GM18511 (cell line): ENCODE results near the gene GRAMD4.

ENCODE experiments used
- ATAC-seq: cut with Tn5 transposase; IDR thresholded peaks from one replicate; pipeline ENCODE4 v1.9.1; 2021; ENCODE audit warnings: mild to moderate bottlenecking, moderate library complexity; ENCODE audit not compliant: unreplicated experiment

The GRAMD4 gene

DNA sequence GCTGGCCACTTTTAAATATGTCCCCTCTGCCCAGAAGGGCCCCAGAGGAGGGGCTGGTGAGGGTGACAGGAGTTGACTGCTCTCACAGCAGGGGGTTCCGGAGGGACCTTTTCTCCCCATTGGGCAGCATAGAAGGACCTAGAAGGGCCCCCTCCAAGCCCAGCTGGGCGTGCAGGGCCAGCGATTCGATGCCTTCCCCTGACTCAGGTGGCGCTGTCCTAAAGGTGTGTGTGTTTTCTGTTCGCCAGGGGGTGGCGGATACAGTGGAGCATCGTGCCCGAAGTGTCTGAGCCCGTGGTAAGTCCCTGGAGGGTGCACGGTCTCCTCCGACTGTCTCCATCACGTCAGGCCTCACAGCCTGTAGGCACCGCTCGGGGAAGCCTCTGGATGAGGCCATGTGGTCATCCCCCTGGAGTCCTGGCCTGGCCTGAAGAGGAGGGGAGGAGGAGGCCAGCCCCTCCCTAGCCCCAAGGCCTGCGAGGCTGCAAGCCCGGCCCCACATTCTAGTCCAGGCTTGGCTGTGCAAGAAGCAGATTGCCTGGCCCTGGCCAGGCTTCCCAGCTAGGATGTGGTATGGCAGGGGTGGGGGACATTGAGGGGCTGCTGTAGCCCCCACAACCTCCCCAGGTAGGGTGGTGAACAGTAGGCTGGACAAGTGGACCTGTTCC lies 46.5 kb downstream of the GRAMD4 start:
- ATAC-seq, result no peak

DNA sequence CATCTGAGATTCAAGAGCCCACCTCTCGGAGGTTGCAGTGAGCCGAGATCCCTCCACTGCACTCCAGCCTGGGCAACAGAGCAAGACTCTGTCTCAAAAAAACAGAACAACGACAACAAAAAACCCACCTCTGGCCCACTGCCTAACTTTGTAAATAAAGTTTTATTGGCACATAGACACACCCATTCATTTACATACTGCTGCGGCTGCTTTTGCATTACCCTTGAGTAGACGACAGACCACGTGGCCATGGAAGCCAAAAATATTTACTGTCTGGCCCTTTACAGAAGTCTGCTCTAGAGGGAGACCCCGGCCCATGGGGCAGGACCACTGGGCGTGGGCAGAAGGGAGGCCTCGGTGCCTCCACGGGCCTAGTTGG lies 47.0 kb downstream of the GRAMD4 start:
- no peak for ATAC-seq

DNA sequence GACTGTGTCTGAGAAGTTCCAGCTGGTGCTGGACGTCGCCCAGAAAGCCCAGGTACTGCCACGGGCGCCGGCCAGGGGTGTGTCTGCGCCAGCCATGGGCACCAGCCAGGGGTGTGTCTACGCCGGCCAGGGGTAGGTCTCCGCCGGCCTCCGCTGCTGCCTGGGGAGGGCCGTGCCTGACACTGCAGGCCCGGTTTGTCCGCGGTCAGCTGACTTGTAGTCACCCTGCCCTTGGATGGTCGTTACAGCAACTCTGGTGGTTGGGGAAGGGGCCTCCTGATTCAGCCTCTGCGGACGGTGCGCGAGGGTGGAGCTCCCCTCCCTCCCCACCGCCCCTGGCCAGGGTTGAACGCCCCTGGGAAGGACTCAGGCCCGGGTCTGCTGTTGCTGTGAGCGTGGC lies 47.9 kb downstream of the GRAMD4 start:
- no peak for ATAC-seq

DNA sequence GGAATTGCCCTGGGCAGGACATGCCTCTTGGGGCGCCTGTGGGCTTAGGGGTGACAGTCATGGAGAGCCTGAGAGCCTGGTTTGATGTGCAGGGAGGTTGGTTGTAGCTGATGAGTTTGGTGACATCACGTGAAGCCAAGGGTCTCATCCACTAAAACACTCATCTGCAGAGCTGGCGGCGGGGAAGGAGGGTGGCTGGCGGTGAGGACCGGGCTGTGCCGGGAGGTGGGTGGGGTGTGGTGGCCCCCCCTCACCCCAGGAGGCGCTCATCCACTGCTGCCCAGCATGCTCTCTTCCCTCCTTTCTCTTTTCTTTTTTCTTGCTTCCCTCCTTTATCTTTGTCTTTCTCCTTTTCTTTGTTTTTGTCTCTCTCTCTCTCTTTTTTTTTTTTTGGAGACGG lies 49.0 kb downstream of the GRAMD4 start:
- ATAC-seq, result no peak

DNA sequence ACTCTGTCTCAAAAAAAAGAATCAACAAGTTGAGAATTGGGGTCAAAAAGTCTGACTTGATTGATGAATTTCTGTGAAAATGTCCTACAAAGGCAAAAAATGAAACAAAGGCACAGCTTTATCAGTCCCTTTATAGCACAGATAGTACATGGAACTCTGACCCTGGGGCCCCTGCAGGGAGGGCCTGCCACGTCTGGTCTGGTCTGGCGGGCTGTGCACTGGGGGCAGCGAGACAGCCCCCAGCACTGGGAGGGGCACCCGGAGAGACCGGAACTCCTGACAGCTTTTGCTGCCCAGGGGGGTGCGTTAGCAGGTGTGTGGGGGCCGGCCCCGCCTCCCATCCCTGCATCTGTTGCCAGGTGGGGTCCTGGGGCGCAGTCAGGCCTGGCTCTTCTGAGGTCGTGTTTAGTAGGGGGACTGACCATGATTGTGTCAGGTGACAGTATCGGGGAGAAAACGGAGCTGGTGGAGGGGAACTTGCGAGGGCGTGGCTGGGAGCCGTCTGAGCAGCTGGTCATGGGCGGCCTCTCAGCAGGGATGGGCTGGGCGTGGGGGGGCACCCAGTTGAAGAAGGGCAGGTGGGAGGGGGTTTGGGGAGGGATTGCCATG lies 51.7 kb downstream of the GRAMD4 start:
- no peak for ATAC-seq

DNA sequence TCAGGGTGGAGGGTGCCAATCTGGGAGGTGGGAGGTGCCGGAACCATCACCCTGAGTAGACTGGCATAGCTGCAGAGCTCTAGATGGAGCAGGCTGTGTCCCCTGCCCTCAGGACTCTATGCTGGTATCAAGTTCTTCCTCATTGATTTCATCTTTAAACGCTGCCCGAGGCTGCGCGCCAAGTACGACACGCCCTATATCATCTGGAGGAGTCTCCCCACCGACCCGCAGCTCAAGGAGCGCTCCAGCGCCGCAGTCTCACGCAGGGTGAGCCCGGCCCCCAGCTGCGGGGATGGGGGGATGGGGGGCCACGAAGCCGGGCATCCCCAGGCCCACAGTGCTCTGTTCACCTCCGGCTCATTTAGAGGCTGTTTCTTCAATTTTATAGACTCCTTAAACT lies 52.5 kb downstream of the GRAMD4 start:
- ATAC-seq, result no peak

DNA sequence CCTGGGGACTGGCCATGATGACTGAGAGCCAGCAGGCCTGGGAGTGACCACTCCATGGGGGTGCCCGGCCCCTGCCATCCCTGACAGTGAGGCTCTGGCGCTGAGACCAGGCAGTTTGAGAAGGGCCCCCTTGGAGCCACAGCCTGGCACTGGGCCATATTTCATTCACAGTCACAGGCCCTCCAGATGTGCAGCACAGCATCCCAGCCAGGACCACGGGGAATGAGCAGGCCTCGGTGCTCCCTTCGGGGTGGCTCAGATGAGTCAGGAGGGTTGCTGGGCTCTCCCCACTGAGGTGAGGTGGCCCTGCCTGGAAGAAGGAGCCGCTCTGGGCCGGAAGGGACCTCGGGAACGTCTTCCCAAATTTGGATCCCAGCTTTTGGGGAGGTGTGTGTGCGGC lies 53.0 kb downstream of the GRAMD4 start:
- no peak for ATAC-seq

DNA sequence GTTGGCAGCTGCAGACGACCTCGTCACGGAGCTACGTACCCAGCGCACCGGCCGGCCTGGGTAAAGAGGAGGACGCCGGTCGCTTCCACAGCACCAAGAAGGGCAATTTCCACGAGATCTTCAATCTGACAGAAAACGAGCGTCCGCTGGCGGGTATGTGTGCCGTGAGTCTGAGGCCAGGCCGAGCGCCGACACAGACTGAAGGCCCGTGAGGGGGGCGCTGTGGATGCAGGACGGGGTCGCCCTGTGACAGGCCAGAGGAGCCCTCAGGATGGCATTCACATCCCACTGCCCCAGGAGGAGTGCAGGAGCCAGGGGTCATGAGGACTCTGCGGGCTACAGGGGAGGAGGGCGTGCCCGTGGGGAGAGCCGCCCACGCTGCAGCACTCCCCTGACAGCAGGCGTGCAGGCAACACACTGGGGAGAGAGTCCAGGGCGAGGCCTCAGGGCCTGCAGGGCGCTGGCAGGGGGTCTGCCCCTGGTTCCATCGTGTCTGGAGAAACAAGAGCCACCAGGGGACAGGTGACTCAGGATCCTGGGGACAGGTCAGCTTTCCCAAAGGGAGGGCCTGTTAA lies 53.6 kb downstream of the GRAMD4 start:
- no peak for ATAC-seq

DNA sequence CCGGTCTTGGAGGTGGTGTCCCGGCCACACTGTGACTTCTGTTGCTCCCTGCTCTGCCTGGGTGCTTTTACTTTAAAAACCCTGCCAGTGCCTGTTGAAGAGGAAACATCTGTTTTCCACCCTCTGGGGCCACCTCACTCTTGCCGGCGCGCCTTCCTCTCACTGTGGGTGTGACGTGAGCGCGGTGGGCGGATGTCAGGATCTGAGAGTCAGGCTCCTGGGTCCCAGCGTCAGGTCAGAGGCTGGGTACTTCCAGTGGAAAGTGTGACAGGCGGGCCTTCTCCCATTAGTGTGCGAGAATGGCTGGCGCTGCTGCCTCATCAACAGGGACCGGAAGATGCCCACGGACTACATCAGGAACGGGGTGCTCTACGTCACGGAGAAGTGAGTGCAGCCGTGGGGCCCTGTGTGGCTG lies 54.2 kb downstream of the GRAMD4 start:
- ATAC-seq, result no peak

DNA sequence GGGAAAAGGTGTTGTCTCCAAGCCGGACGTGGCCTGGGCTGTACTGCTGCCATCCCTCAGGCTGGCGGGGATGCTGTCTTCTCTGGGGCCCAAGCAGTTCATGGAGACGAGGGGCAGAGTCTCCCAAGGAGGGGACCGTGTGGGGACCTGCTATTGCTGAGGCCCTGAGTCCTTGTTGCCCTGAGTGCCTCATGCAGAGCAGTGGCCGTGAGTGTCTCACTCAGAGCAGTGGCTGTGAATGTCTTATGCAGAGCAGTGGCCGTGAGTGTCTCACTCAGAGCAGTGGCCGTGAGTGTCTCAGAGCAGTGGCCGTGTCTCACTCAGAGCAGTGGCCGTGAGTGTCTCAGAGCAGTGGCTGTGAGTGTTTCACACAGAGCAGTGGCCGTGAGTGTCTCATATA lies 54.7 kb downstream of the GRAMD4 start:
- ATAC-seq, result no peak

DNA sequence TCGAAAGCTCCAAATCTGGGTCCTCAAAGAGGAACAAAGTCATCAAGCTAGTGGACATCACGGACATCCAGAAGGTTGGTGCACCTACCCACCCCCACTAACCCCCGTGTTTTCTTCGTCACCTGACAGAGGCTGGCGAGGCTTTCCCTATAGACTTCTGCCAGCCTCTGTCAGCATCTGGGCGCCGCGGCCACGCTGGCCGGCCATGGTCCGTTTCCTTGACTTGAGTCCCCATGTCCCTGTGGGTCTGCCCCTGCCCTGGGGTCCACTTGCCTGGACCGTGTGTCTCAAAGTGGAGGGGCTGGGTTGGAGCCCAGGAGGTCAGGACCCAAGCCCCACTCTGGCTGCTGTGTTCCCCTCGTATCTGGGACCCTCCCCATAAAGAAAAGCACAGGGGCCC lies 55.3 kb downstream of the GRAMD4 start:
- no peak for ATAC-seq

DNA sequence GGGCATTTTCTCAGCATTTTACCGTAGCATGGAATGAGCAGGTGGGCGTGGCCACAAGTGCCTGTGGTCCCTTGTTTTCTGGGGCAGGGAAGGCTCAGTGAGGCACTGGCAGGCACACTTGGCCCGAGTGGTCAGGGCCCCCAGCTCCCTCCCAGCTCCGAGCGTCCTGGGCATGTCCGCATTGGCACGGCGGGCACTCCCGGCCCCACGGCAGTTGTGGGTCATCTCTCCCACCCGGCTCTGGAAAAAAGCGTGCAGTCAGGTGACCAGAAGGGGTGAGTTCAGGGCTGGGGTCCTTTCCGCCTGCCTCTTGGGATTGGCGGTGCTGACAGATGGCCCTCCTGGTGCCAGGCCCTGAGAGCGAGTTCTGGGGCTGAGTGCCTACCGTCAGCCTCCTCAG lies 55.8 kb downstream of the GRAMD4 start:
- ATAC-seq, result no peak

DNA sequence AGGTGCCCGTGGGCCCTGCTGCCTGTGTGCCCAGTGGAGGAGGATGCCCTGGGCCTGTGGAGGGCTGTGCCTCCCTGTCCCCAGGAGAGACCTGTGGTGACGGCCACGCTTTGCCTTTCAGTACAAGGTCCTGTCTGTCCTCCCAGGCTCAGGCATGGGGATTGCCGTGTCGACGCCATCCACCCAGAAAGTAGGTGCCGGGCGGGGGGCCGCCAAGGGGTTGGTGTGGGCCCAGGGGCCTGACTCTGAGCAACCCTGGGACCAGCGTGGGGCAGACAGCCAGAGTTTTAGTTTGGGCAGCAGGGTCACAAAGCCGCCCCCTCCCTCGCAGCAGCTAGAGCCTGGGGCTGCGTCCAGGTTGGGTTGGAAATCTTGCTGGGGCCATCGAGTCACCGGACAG lies 56.3 kb downstream of the GRAMD4 start:
- ATAC-seq, result no peak

DNA sequence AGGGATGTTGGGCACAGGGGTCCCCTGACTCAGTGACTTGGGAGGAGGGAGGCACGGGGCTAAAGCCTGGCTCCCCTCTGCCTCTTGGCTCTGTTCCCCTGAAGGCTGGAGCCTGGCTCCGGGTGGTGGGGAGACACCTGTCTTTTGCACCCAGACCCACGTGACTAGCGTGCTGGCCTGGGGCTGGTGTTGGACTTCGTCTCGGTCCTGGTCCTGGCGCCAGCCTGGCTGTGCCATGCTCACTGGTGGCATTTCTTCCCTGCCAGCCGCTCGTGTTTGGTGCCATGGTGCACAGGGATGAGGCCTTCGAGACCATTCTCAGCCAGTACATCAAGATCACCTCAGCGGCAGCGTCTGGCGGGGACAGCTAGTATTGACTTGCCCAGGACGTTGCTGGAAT lies 56.7 kb downstream of the GRAMD4 start:
- no peak for ATAC-seq

DNA sequence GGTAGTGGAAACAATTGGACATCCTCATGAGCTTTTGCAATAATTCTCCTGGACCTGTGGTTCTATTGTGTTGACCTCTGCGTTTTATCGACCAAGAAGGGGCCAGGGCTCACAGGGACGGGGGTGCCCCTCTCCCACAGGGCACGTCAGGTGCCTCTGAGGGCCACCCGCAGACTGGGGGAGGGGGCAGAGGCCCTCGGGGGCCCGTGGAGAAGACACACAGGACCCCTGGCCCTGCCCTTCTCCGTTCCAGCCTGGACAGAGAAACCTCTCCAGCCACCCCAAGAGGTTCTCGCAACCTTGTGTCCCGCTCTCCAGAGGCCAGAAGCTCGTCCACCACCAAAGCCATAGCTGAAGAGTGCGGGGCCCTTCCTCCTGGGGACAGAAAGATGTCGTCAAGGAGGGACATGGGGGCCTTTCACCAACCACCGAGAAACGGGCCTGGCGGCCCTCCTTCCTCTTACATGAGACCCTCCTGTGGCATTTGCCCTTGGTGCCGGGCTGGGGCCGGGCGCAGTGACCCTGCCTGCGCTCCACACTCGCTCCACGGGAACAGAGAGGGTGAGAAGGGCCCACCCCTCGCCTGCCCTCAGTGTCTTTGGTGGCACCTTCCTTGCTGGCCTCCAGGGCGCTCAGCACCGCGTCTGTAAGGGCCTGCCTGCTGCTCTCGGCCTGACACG lies 57.3 kb downstream of the GRAMD4 start:
- ATAC-seq, result no peak

DNA sequence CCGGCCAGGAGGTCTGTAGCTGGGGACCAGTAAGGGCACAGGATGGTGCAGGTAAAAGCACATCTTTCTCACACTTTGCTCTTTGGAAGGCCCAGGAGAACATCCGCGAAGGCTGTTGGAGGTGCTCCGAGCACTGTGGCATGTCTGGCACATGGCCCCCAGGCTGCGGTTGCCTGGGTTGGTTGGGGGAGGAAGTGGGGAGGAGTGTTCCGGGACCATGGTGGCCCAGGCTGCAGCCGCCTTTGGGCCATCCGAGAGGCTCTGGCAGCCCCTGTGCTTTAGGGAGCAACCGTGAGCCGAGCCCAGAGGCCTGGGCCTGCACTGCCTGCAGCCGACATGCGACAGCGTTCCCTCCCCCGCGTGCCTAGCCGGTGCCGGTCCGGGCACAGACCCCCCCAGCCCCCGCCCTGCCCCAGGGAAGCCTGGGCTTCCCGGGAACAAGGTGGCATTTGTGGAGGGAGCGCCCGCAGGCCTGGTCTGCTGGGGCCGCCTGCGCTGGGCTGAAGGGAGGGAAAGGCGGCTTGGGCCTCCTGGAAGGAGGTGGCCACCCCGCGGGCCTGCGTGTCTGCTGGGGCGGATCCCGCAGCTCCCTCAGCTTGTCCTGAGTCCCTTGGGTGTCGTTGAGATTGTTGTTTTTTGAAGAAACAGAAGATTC lies 57.9 kb downstream of the GRAMD4 start:
- ATAC-seq, result no peak

DNA sequence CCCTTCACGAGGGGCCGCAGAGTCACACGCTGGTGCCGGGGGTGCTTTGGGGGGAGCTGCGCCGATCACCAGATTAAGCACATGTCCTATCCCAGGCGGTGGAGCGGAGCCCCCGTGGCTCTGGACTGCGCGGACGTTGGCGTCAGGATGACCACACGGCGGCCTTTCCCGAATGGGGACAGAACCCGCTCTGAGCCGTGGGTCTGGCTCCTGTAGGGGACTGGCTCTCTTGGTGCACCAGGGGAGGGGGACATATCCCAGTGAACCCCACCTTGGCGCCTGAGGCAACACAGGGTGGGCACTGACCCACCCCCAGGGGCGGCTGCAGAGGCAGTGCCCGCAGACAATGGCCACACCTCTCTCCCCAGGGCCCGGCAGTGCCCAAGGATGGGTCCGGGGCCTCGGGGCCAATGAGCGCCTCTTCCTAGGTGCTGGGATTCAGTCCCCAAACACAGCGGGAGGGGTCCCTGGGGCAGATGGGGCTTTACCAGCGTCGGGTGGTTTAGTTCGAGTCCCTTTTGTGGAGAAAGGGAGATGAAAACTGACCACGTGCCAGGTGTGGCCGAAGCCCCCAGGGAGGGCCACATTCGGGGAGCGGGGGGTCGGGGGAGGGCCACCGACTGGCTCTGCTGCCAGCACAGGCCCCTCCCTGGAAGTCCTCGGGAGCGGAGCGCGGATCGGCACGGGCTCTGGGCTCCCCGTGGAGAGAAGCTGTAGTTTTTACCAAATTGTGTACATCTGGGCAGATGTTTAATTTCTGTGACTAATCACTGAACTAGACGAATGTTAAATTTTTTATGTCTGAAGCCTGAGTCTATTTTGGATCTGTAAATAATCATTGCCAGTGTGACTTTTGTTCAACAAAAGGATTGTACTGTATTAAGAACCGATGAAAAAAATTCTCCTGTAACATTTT lies 58.9 kb downstream of the GRAMD4 start:
- no peak for ATAC-seq

DNA sequence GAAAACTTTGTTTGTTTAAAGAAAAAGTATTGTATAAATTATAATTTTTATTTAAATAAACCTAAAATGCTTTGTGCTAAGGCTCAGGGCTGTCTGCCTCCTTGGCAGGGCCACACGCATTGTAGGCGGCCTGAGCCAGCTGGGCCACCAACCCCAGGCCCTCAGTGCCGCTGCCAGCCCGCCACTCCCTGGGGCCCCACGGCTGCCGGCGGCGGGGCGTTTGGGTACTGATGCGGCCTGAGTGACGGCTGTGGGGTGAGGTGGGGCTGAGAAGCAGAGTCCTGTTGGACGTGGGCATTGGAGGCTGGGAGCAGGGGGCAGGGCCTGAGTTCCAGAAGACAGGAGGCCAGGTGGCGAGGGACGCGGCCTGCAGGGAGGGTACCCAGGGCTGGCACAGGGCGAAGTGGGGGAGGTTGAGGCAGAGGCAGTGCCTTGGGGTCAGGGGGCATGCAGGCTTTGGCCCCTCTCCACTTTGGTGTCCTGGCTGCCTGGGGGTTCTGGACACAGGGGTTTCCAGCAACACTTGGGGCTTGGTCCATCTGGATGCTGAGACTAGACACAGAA lies 59.6 kb downstream of the GRAMD4 start:
- no peak for ATAC-seq

DNA sequence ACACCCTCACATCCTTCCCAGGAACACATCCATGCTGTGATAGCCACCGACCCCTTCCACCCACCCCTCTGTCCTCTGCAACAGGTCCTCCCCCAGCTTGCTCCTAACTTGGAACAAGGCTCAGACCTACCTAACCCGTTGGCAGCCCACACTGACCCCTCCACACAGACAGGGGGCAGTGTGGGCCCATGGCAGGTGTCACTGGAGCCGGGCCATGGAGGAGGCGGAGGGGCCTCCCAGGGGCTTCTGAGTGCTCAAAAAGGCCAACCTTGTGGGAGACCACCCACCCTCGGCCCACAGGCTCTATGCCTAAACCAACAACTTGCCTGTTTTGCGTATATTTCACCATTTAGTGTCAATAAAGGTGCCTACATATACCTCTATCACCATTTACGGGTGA lies 60.8 kb downstream of the GRAMD4 start:
- no peak for ATAC-seq

DNA sequence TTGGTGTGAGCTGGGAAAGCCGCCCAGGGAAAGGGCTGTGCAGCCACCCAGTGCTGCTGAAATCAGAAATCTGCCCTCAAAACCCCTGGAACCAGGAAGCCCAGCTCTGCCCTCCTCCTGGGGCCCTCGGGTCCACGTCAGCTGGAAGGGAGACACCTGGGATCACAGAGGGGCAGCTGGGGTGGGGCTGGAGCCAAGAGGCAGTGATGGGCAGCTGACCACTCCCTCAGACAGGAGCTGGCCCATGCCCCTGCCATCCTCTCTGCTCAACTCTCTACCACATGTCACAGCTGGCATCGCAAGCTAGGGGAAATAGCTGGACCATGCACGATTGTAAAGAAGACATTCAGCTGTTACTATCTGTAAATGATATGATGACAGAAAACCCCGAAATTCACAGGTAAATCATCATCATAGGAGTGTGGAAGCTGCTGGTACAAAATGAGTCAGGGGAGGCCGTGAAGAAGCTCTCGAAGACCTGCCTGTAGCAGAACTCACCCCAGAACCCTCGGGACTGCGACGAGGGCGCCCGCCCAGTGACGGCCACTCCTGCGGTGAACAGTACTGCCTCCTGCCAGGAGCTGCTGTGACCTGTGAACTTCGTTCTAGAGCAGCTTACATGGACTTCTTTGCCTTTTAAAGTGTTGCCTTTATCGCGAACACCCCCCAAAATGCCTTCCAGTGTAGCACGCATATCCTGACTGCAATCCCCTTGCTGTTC lies 62.0 kb downstream of the GRAMD4 start:
- no peak for ATAC-seq
